H9 (cell line): ENCODE results near the gene UQCR11. TPM values are rescaled to one million over a fixed set of nuclear protein-coding genes. Genes with fewer than 3 reads are reported as not detected.
A peak's percentile ranks its signal among the peaks of the same experiment; 100 is the strongest.

ENCODE experiments used
- DNase-seq: peaks from one replicate; pipeline ENCODE4 v3.0.0-alpha.2; 2017
- H2AFZ ChIP-seq: one replicate; pipeline ENCODE4 v1.6.1; 2013; ENCODE audit warnings: mild to moderate bottlenecking, low read length, control low read depth, moderate library complexity
- H2AK5ac ChIP-seq: 2 replicates; pipeline ENCODE4 v1.6.1; 2013; ENCODE audit warnings: low read length, control low read depth, mixed read lengths; ENCODE audit not compliant: insufficient read length
- H2BK120ac ChIP-seq: one replicate; pipeline ENCODE4 v1.6.1; 2013; ENCODE audit warnings: low read depth, mild to moderate bottlenecking, low read length, control low read depth, inconsistent platforms; ENCODE audit not compliant: poor library complexity, severe bottlenecking
- H2BK12ac ChIP-seq: 2 replicates; pipeline ENCODE4 v1.6.1; 2013; ENCODE audit warnings: low read length, control low read depth, mixed read lengths, low read depth; ENCODE audit not compliant: insufficient read length
- H2BK15ac ChIP-seq: 2 replicates; pipeline ENCODE4 v1.6.1; 2013; ENCODE audit warnings: low read depth, low read length, control low read depth
- H2BK20ac ChIP-seq: one replicate; pipeline ENCODE4 v1.6.1; 2013; ENCODE audit warnings: low read depth, mild to moderate bottlenecking, low read length, control low read depth, inconsistent platforms; ENCODE audit not compliant: poor library complexity, severe bottlenecking
- H2BK5ac ChIP-seq: 2 replicates; pipeline ENCODE4 v1.6.1; 2013; ENCODE audit warnings: low read length, control low read depth, mixed read lengths; ENCODE audit not compliant: insufficient read length
- H3K14ac ChIP-seq: 2 replicates; pipeline ENCODE4 v1.6.1; 2013; ENCODE audit warnings: low read length, control low read depth; ENCODE audit not compliant: insufficient read depth
- H3K18ac ChIP-seq: 2 replicates; pipeline ENCODE4 v1.6.1; 2013; ENCODE audit warnings: low read depth, mild to moderate bottlenecking, mixed read lengths, low read length, control low read depth; ENCODE audit not compliant: insufficient read length
- H3K23ac ChIP-seq: 2 replicates; pipeline ENCODE4 v1.6.1; 2013; ENCODE audit warnings: low read length, control low read depth, mixed read lengths, low read depth; ENCODE audit not compliant: insufficient read length
- H3K23me2 ChIP-seq: 2 replicates; pipeline ENCODE4 v1.6.1; 2013; ENCODE audit warnings: low read depth, mild to moderate bottlenecking, mixed read lengths, low read length, control low read depth; ENCODE audit not compliant: insufficient read length, poor library complexity, severe bottlenecking
- H3K27ac ChIP-seq: 2 replicates; pipeline ENCODE4 v1.5.1; 2013; ENCODE audit warnings: low read length, control low read depth, mixed read lengths, low read depth; ENCODE audit not compliant: insufficient read length
- H3K27me3 ChIP-seq: 2 replicates; pipeline ENCODE4 v1.6.1; 2013; ENCODE audit warnings: low read length, control low read depth, inconsistent platforms; ENCODE audit not compliant: insufficient read depth
- H3K4ac ChIP-seq: 2 replicates; pipeline ENCODE4 v1.6.1; 2013; ENCODE audit warnings: low read depth, mild to moderate bottlenecking, control low read depth, inconsistent platforms, low read length, moderate library complexity
- H3K4me1 ChIP-seq: 2 replicates; pipeline ENCODE4 v1.6.1; 2013; ENCODE audit warnings: low read length, control low read depth, inconsistent platforms; ENCODE audit not compliant: insufficient read depth
- H3K4me2 ChIP-seq: 2 replicates; pipeline ENCODE4 v1.6.1; 2013; ENCODE audit warnings: low read length, control low read depth, mixed read lengths; ENCODE audit not compliant: insufficient read length, insufficient read depth
- H3K56ac ChIP-seq: 2 replicates; pipeline ENCODE4 v1.6.1; 2013; ENCODE audit warnings: low read depth, mild to moderate bottlenecking, mixed read lengths, low read length, control low read depth; ENCODE audit not compliant: insufficient read length
- H3K79me1 ChIP-seq: 2 replicates; pipeline ENCODE4 v1.6.1; 2013; ENCODE audit warnings: low read depth, mild to moderate bottlenecking, moderate library complexity, low read length, control low read depth, inconsistent platforms; ENCODE audit not compliant: insufficient read depth, poor library complexity, severe bottlenecking
- H3K79me2 ChIP-seq: 2 replicates; pipeline ENCODE4 v1.6.1; 2013; ENCODE audit warnings: low read length, control low read depth, inconsistent platforms; ENCODE audit not compliant: insufficient read depth
- H3K9ac ChIP-seq: 2 replicates; pipeline ENCODE4 v1.6.1; 2013; ENCODE audit warnings: low read length, control low read depth, mixed read lengths; ENCODE audit not compliant: insufficient read length; ENCODE audit errors: extremely low read depth
- H3K9me3 ChIP-seq: one replicate; pipeline ENCODE4 v1.6.1; 2013; ENCODE audit warnings: low read depth, low read length, inconsistent platforms; ENCODE audit not compliant: control insufficient read depth
- H3T11ph ChIP-seq: one replicate; pipeline ENCODE4 v1.6.1; 2013; ENCODE audit warnings: mild to moderate bottlenecking, low read length, control low read depth, inconsistent platforms
- H4K20me1 ChIP-seq: one replicate; pipeline ENCODE4 v1.6.1; 2013; ENCODE audit not compliant: control insufficient read depth, insufficient read length, insufficient read depth
- H4K5ac ChIP-seq: 2 replicates; pipeline ENCODE4 v1.6.1; 2013; ENCODE audit warnings: low read depth, mild to moderate bottlenecking, mixed read lengths, low read length, control low read depth; ENCODE audit not compliant: insufficient read length
- H4K8ac ChIP-seq: replicated peaks from 2 replicates; pipeline ENCODE4 v1.6.1; 2013; ENCODE audit warnings: low read length, control low read depth, mixed read lengths, low read depth; ENCODE audit not compliant: insufficient read length
- H4K91ac ChIP-seq: 2 replicates; pipeline ENCODE4 v1.6.1; 2013; ENCODE audit warnings: low read depth, mild to moderate bottlenecking, moderate library complexity, mixed read lengths, low read length, control low read depth; ENCODE audit not compliant: insufficient read length
- H3K27ac Mint-ChIP-seq, 3 experiments: 2 replicates in 2 of 3; 3 replicates in 1 of 3; pipeline ENCODE4 v1.8.0; 2020 to 2021; ENCODE audit warnings: mixed read lengths in 3 of 3, mild to moderate bottlenecking in 1 of 3, moderate library complexity in 1 of 3
- H3K27me3 Mint-ChIP-seq: 2 replicates; pipeline ENCODE4 v1.8.0; 2021; ENCODE audit warnings: low read depth, mild to moderate bottlenecking, moderate library complexity, mixed read lengths
- H3K36me3 Mint-ChIP-seq, 3 experiments: 2 replicates in 2 of 3; 3 replicates in 1 of 3; pipeline ENCODE4 v1.8.0; 2020 to 2021; ENCODE audit warnings: low read depth in 3 of 3, mixed read lengths in 3 of 3; ENCODE audit not compliant: insufficient read depth in 1 of 3
- H3K4me1 Mint-ChIP-seq, 2 experiments: 2 replicates each; pipeline ENCODE4 v1.8.0; 2020; ENCODE audit warnings: mixed read lengths in 2 of 2
- H3K4me3 Mint-ChIP-seq, 2 experiments: 2 replicates in 1 of 2; 3 replicates in 1 of 2; pipeline ENCODE4 v1.8.0; 2020 to 2021; ENCODE audit warnings: mild to moderate bottlenecking in 2 of 2, mixed read lengths in 2 of 2, moderate library complexity in 1 of 2
- H3K9me3 Mint-ChIP-seq, 2 experiments: 2 replicates in 1 of 2; 3 replicates in 1 of 2; pipeline ENCODE4 v1.8.0; 2020; ENCODE audit warnings: mild to moderate bottlenecking in 2 of 2, mixed read lengths in 2 of 2, moderate library complexity in 1 of 2
- CTCF ChIP-seq: fragments of 200-600 bp; sonication (generic); conservative IDR thresholded peaks from 3 replicates; pipeline ENCODE4 v1.8.0; 2021; ENCODE audit warnings: antibody characterized with exemption, mild to moderate bottlenecking
- WGBS: extraction: QIAGEN DNeasy Blood & Tissue Kit; methylation state at CpG from one replicate; pipeline ENCODE4 v1.1.7; 2013; ENCODE audit warnings: missing lambda C conversion rate, low lambda C conversion rate, mixed read lengths; ENCODE audit not compliant: insufficient read length; ENCODE audit errors: extremely low coverage; 5-methylcytosine and 5-hydroxymethylcytosine counted together
- total RNA-seq: library from RNA; stranded (reverse); gene quantifications from 2 replicates; pipeline ENCODE4 v1.2.1, GENCODE V29; 2021

Gene UQCR11
- total RNA-seq, 1 experiment from 2014 or later, result 174 TPM

GRCh38 chr19:1558552-1558951 is 46.7 kb downstream of the UQCR11 start:
- H3K23ac ChIP-seq, result no peak overlapping the region
- Mint-ChIP-seq H3K4me1 (0 out of 4 replicates have a peak, but pooled peaks cover 0 to 2% of the 10 kb centered on the region in 2 experiments), H3K4me3 (no peak overlapping the region), H3K27me3 (no peaks in the 10 kb centered on the region), H3K9me3 (no peaks in the 10 kb centered on the region), H3K36me3 (peaks cover 2 to 44% (median 35%) of the 10 kb centered on the region in 3 experiments; a peak in 6 of 7 replicates), H3K27ac (peak overlapping the region in 2 of 3 experiments; percentile 19 to 35; a peak in 4 of 7 replicates)
- no peak overlapping the region for H2BK120ac ChIP-seq
- no peak overlapping the region for H3K9ac ChIP-seq
- H3K9me3 ChIP-seq, result no peaks in the 10 kb centered on the region
- H2BK12ac ChIP-seq, result no peak overlapping the region
- no peak for TF ChIP-seq CTCF
- H3K14ac ChIP-seq, result no peak overlapping the region
- H3K79me1 ChIP-seq, result peaks cover 6% of the 10 kb centered on the region
- H2BK5ac ChIP-seq, result no peak overlapping the region
- no peak overlapping the region for H3T11ph ChIP-seq
- H3K56ac ChIP-seq, result no peak overlapping the region
- peaks cover 19% of the 10 kb centered on the region; the same call in 1 of the 2 replicates for H3K79me2 ChIP-seq
- no peak overlapping the region for H3K27ac ChIP-seq
- no peaks in the 10 kb centered on the region for H3K23me2 ChIP-seq
- no peak overlapping the region for H2AK5ac ChIP-seq
- H4K5ac ChIP-seq, result no peak overlapping the region
- no peak overlapping the region for H2BK15ac ChIP-seq
- DNase-seq, result no peak
- no peak overlapping the region for H3K18ac ChIP-seq
- no peak overlapping the region for H2BK20ac ChIP-seq
- H3K4me1 ChIP-seq, result no peaks in the 10 kb centered on the region
- no peak overlapping the region for H2AFZ ChIP-seq
- H3K27me3 ChIP-seq, result no peaks in the 10 kb centered on the region
- no CpG with 5 or more reads among the region's 12 CpGs for WGBS
- no peak overlapping the region for H3K4ac ChIP-seq
- H4K8ac ChIP-seq, result no peak overlapping the region
- no peak overlapping the region for H4K91ac ChIP-seq
- no peak overlapping the region for H3K4me2 ChIP-seq
- no peaks in the 10 kb centered on the region for H4K20me1 ChIP-seq
